Activated CD4-positive, alpha-beta memory T cell treated with anti-CD3 and anti-CD28 coated beads for 36 hours (primary cell): ENCODE data around the gene CDKAL1. TPM values are rescaled to one million over a fixed set of nuclear protein-coding genes. Genes with fewer than 3 reads are reported as not detected.
"Not testable (repeated sequence)": the region's sequence is repeated elsewhere in the genome, so short reads cannot be mapped to it uniquely, and the experiment has no call there.

ENCODE experiments used
- CTCF ChIA-PET: fragments of 350-600 bp; sonication (Branson Sonifier 250); formaldehyde crosslinking; loops from one replicate; lab custom pipeline; 2021; ENCODE audit warnings: antibody characterized with exemption, inconsistent platforms; lab: Charles Lee
- POLR2A ChIA-PET: fragments of 350-600 bp; sonication (Branson Sonifier 250); formaldehyde crosslinking; loops from one replicate; lab custom pipeline; 2021; ENCODE audit warnings: antibody characterized with exemption; lab: Charles Lee
- DNase-seq: peaks from one replicate; pipeline ENCODE4 v3.0.0-alpha.2; 2020
- H3K27ac Mint-ChIP-seq: one replicate; pipeline ENCODE4 v1.8.0; 2021; ENCODE audit warnings: mixed read lengths
- H3K27me3 Mint-ChIP-seq: one replicate; pipeline ENCODE4 v1.8.0; 2021; ENCODE audit warnings: mixed read lengths
- H3K36me3 Mint-ChIP-seq: one replicate; pipeline ENCODE4 v1.8.0; 2021; ENCODE audit warnings: mixed read lengths
- H3K4me1 Mint-ChIP-seq: one replicate; pipeline ENCODE4 v1.8.0; 2021; ENCODE audit warnings: low read depth, mixed read lengths
- H3K4me3 Mint-ChIP-seq: one replicate; pipeline ENCODE4 v1.8.0; 2021; ENCODE audit warnings: mild to moderate bottlenecking, mixed read lengths
- H3K9me3 Mint-ChIP-seq: one replicate; pipeline ENCODE4 v1.8.0; 2021; ENCODE audit warnings: mixed read lengths
- intact Hi-C: fragments of 100-400 bp; cut with micrococcal nuclease; formaldehyde crosslinking; loops from one replicate; pipeline ENCODE4 v1.15.1; 2023
- total RNA-seq, 2 experiments: library from RNA; stranded (reverse); gene quantifications; one replicate each; pipeline ENCODE4 v1.2.3, GENCODE V29; 2021

The CDKAL1 gene
- total RNA-seq, 2 experiments from 2014 or later, result 23.1 to 23.2 TPM

GRCh38 chr6:20532881-20533280 lies 1.4 kb upstream of the CDKAL1 start:
- Mint-ChIP-seq H3K4me3 (no peak overlapping the region), H3K27me3 (peaks cover 3% of the 10 kb centered on the region), H3K27ac (no peak overlapping the region), H3K9me3 (no peaks in the 10 kb centered on the region), H3K4me1 (peaks cover 30% of the 10 kb centered on the region), H3K36me3 (peaks cover 9% of the 10 kb centered on the region)
- intact Hi-C loops, result no loop called here
- ChIA-PET POLR2A (interaction anchor here (1.1 kb wide), 1 partner anchor 130 kb away, joined by 5 read pairs; no protein-coding TSS in a partner anchor), CTCF (interaction anchor here (1.4 to 3.8 kb wide), 3 partner anchors 129 to 440 kb away, joined by 4 to 19 read pairs (median 11); no protein-coding TSS in a partner anchor)
- no peak for DNase-seq

- intact Hi-C loops, result loop anchor here (1.0 to 2.0 kb wide), 3 partner anchors 9 to 321 kb away; partner anchors contain the start of genes E2F3 and MBOAT1
- H3K9me3 Mint-ChIP-seq, result no peaks in the 10 kb centered on the region
- peak overlapping the region; percentile 99 for H3K4me3 Mint-ChIP-seq
- H3K4me1 Mint-ChIP-seq, result peaks cover 34% of the 10 kb centered on the region
- peaks cover 13% of the 10 kb centered on the region for H3K36me3 Mint-ChIP-seq
- POLR2A ChIA-PET, result interaction anchor here (0.6 to 1.4 kb wide), 7 partner anchors 12 to 329 kb away, joined by 3 to 6 read pairs (median 4); no protein-coding TSS in a partner anchor
- peak; percentile 12 for DNase-seq
- H3K27ac Mint-ChIP-seq, result peak overlapping the region; percentile 68
- peaks cover 3% of the 10 kb centered on the region for H3K27me3 Mint-ChIP-seq
- CTCF ChIA-PET, result interaction anchor here (0.6 to 3.8 kb wide), 3 partner anchors 130 to 565 kb away, joined by 3 to 19 read pairs (median 11); no protein-coding TSS in a partner anchor
Measured at GRCh38 chr6:20533746-20534294, 437 bp upstream of the CDKAL1 start.

GRCh38 chr6:20538131-20538662 lies 3.9 kb downstream of the CDKAL1 start:
- no peak overlapping the region for H3K4me3 Mint-ChIP-seq
- no peak overlapping the region for H3K27ac Mint-ChIP-seq
- H3K27me3 Mint-ChIP-seq, result peaks cover 2% of the 10 kb centered on the region
- peaks cover 28% of the 10 kb centered on the region for H3K36me3 Mint-ChIP-seq
- no peaks in the 10 kb centered on the region for H3K9me3 Mint-ChIP-seq
- DNase-seq, result no peak
- ChIA-PET POLR2A (interaction anchor here (0.8 kb wide), 1 partner anchor 60 kb away, joined by 3 read pairs; no protein-coding TSS in a partner anchor), CTCF (interaction anchor here (1.2 to 1.7 kb wide), 3 partner anchors 8 to 134 kb away, joined by 4 to 8 read pairs (median 5); no protein-coding TSS in a partner anchor)
- intact Hi-C loops, result no loop called here
- peaks cover 55% of the 10 kb centered on the region for H3K4me1 Mint-ChIP-seq

DNA sequence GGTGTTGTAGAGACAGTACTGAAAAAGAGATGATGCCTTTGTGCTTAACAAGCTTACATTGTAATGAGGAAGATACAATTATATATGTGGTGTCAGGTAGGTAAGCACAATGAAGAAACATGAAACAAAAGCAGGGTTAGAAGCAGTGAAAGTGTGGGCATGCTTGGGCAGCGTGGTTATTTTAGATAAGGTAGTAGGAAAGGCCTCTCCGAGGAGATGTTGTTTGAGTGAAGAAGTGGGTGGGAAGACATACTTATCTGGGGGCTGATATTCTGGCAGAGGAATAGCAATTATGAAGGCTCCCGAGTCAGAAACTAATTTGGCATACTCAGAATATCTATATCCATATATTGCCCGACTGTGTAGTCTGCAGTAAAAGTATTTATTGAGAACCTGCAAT lies 4.7 kb downstream of the CDKAL1 start:
- intact Hi-C loops, result no loop called here
- Mint-ChIP-seq H3K27me3 (peaks cover 2% of the 10 kb centered on the region), H3K4me1 (peaks cover 56% of the 10 kb centered on the region), H3K36me3 (peaks cover 28% of the 10 kb centered on the region), H3K4me3 (no peak overlapping the region), H3K9me3 (no peaks in the 10 kb centered on the region), H3K27ac (no peak overlapping the region)
- POLR2A ChIA-PET, result no interaction called here
- no peak for DNase-seq
- CTCF ChIA-PET, result interaction anchor here (1.5 to 1.7 kb wide), 2 partner anchors 9 to 11 kb away, joined by 5 to 8 read pairs; no protein-coding TSS in a partner anchor

- H3K4me3 Mint-ChIP-seq, result no peak overlapping the region
- no peaks in the 10 kb centered on the region for H3K9me3 Mint-ChIP-seq
- ChIA-PET CTCF (interaction anchor here (1.5 kb wide), 1 partner anchor 10 kb away, joined by 5 read pairs; no protein-coding TSS in a partner anchor), POLR2A (no interaction called here)
- intact Hi-C loops, result no loop called here
- peaks cover 59% of the 10 kb centered on the region for H3K4me1 Mint-ChIP-seq
- H3K27ac Mint-ChIP-seq, result no peak overlapping the region
- no peak for DNase-seq
- H3K36me3 Mint-ChIP-seq, result peaks cover 26% of the 10 kb centered on the region
- no peaks in the 10 kb centered on the region for H3K27me3 Mint-ChIP-seq
Measured at GRCh38 chr6:20539387-20539786, 5.1 kb downstream of the CDKAL1 start.

GRCh38 chr6:20540683-20541082 lies 6.4 kb downstream of the CDKAL1 start:
- H3K27ac Mint-ChIP-seq, result no peak overlapping the region

DNA sequence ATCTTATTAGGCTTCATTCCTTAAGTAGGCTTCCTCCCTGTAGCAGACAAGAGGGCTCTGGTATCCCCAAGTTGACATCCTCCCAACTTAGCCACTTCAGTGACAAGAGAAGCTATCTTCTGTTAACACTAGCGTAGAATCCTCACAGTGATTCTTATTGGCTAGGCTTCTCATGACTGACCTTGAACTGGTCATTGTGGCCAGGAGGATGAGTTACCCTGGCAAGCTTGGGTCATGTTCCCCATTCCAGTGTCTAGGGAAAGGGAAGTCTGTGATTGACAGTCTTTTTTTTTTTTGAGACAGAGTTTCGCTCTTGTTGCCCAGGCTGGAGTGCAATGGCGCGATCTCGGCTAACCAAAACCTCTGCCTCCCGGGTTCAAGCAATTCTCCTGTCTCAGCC lies 7.1 kb downstream of the CDKAL1 start:
- peaks cover 51% of the 10 kb centered on the region for H3K4me1 Mint-ChIP-seq
- peaks cover 33% of the 10 kb centered on the region for H3K36me3 Mint-ChIP-seq
- H3K9me3 Mint-ChIP-seq, result no peaks in the 10 kb centered on the region
- POLR2A ChIA-PET, result no interaction called here
- DNase-seq, result no peak
- H3K27me3 Mint-ChIP-seq, result no peaks in the 10 kb centered on the region
- H3K27ac Mint-ChIP-seq, result no peak overlapping the region
- CTCF ChIA-PET, result no interaction called here
- intact Hi-C loops, result loop anchor here (10.0 kb wide), 1 partner anchor 863 kb away; no protein-coding TSS in a partner anchor
- no peak overlapping the region for H3K4me3 Mint-ChIP-seq

More at GRCh38 chr6:20540683-20541082, 6.4 kb downstream of the CDKAL1 start:
- no peak for DNase-seq
- CTCF ChIA-PET, result no interaction called here
- intact Hi-C loops, result loop anchor here (10.0 kb wide), 1 partner anchor 864 kb away; no protein-coding TSS in a partner anchor
- no peak overlapping the region for H3K4me3 Mint-ChIP-seq
- no peaks in the 10 kb centered on the region for H3K9me3 Mint-ChIP-seq
- POLR2A ChIA-PET, result interaction anchor here (0.6 kb wide), 1 partner anchor 640 kb away, joined by 3 read pairs; no protein-coding TSS in a partner anchor
- no peaks in the 10 kb centered on the region for H3K27me3 Mint-ChIP-seq
- peaks cover 30% of the 10 kb centered on the region for H3K36me3 Mint-ChIP-seq
- H3K4me1 Mint-ChIP-seq, result peaks cover 55% of the 10 kb centered on the region

DNA sequence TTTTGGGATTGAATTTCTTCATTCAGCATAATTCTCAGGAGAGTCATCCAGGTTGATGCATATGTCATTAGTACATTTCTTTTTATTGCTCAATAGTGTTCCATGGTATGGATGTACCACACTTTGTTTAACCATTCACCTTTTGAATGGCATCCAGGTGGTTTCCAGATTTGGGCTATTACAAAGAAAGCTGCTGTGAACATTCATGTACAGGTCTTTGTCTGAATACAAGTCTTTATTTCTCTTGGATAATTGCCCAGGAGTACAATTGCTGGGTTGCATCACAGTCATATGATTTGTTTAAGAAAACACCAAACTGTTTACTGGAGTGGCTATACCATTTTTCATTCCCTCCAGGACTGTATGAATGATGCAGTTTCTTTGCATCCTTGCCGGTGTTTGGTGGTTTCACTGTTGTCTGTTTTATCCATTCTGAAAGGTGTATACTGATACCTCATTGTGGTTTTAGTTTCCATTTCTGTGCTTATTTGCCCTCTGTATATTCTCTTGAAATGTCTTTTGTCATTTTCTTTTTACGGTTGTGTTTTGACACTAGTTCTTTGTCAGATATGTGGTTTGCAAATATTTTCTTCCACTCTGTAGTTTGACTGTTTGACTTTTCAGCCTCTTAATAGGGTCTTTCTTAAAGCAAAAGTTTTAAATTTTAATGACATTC lies 8.8 kb downstream of the CDKAL1 start:
- DNase-seq, result peak; percentile 44
- CTCF ChIA-PET, result no interaction called here
- Mint-ChIP-seq H3K36me3 (peaks cover 39% of the 10 kb centered on the region), H3K27ac (peak overlapping the region; percentile 42), H3K9me3 (no peaks in the 10 kb centered on the region), H3K27me3 (no peaks in the 10 kb centered on the region), H3K4me3 (no peak overlapping the region), H3K4me1 (peaks cover 44% of the 10 kb centered on the region)
- POLR2A ChIA-PET, result no interaction called here
- intact Hi-C loops, result loop anchor here (1.0 to 10.0 kb wide), 8 partner anchors 9 to 895 kb away; partner anchors contain the start of gene CDKAL1

GRCh38 chr6:20548264-20548663 lies 14.0 kb downstream of the CDKAL1 start:
- ChIA-PET CTCF (interaction anchor here (0.7 kb wide), 1 partner anchor 63 kb away, joined by 3 read pairs; no protein-coding TSS in a partner anchor), POLR2A (no interaction called here)
- peaks cover 11% of the 10 kb centered on the region for H3K4me1 Mint-ChIP-seq
- no peak overlapping the region for H3K4me3 Mint-ChIP-seq
- peaks cover 37% of the 10 kb centered on the region for H3K36me3 Mint-ChIP-seq
- no peak overlapping the region for H3K27ac Mint-ChIP-seq
- no peak for DNase-seq
- H3K9me3 Mint-ChIP-seq, result no peaks in the 10 kb centered on the region
- H3K27me3 Mint-ChIP-seq, result no peaks in the 10 kb centered on the region
- intact Hi-C loops, result loop anchor here (10.0 kb wide), 1 partner anchor 857 kb away; no protein-coding TSS in a partner anchor

- peaks cover 37% of the 10 kb centered on the region for H3K36me3 Mint-ChIP-seq
- intact Hi-C loops, result loop anchor here (10.0 kb wide), 1 partner anchor 855 kb away; no protein-coding TSS in a partner anchor
- POLR2A ChIA-PET, result interaction anchor here (0.6 kb wide), 1 partner anchor 9 kb away, joined by 3 read pairs; no protein-coding TSS in a partner anchor
- H3K27me3 Mint-ChIP-seq, H3K27ac Mint-ChIP-seq, H3K4me1 Mint-ChIP-seq, DNase-seq, H3K9me3 Mint-ChIP-seq, H3K4me3 Mint-ChIP-seq: not testable (repeated sequence)
- CTCF ChIA-PET, result interaction anchor here (0.6 kb wide), 1 partner anchor 21 kb away, joined by 3 read pairs; no protein-coding TSS in a partner anchor
Measured at GRCh38 chr6:20549398-20549797, 15.1 kb downstream of the CDKAL1 start.

- Mint-ChIP-seq H3K36me3 (peaks cover 18% of the 10 kb centered on the region), H3K4me3 (no peak overlapping the region), H3K27me3 (no peaks in the 10 kb centered on the region), H3K4me1 (no peaks in the 10 kb centered on the region), H3K9me3 (no peaks in the 10 kb centered on the region), H3K27ac (no peak overlapping the region)
- ChIA-PET POLR2A (no interaction called here), CTCF (interaction anchor here (1.2 to 2.5 kb wide), 2 partner anchors 9 to 1034 kb away, joined by 3 to 6 read pairs; no protein-coding TSS in a partner anchor)
- intact Hi-C loops, result no loop called here
- no peak for DNase-seq
Measured at GRCh38 chr6:20554326-20554725, 20.1 kb downstream of the CDKAL1 start.
